GM12891 (cell line): ENCODE results near the gene RPL34.

Source experiments
- POLR2A ChIP-seq: IDR thresholded peaks from 2 replicates; pipeline ENCODE4 v1.6.1; 2011; ENCODE audit warnings: low read depth, low read length, control low read depth
- POLR2AphosphoS5 ChIP-seq: IDR thresholded peaks from 2 replicates; pipeline ENCODE4 v1.6.1; 2011; ENCODE audit warnings: low read depth, low read length, control low read depth
- SPI1 ChIP-seq: IDR thresholded peaks from 2 replicates; pipeline ENCODE4 v1.6.1; 2011; ENCODE audit warnings: low read depth, low read length, control low read depth

- TF ChIP-seq POLR2AphosphoS5 (no peak), POLR2A (no peak), SPI1 (no peak)
Observed at GRCh38 chr4:108601106-108601505, 19.3 kb upstream of the RPL34 start.
